IPS-18c (cell line): Measurements from ENCODE around the gene CRTAC1.

Source experiments
- H3K4me3 ChIP-seq: 2 replicates; pipeline ENCODE4 v1.7.0; 2013; ENCODE audit warnings: low read depth, mild to moderate bottlenecking, low read length, moderate library complexity; ENCODE audit not compliant: insufficient read depth
- H3K9me3 ChIP-seq: one replicate; pipeline ENCODE4 v1.6.1; 2013; ENCODE audit warnings: mild to moderate bottlenecking, low read length, moderate library complexity; ENCODE audit not compliant: control insufficient read depth, insufficient read depth

CRTAC1 gene

GRCh38 chr10:98001736-98002135 lies 28.7 kb downstream of the CRTAC1 start:
- peaks cover 2% of the 10 kb centered on the region for H3K9me3 ChIP-seq
- H3K4me3 ChIP-seq: no peak overlapping the region

DNA sequence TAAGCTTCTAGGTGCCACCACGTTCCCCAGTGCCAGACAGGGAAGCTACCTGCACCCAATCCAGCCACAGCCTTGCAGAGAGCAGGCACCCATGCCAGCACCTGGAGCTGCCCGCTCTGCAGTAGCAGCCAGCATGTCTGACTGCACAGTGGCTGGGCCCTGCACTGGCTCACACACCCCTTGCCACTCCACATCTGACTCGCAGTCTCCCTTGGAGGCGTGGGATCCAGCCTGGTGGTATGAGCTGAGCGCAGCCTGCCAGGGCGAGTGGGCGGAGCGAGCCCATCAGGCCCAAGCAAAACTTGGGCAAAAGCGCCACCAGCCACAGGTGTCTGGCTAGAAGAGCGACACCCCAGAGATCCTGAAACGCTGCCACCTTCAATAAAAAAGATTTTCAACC lies 30.1 kb downstream of the CRTAC1 start:
- Histone ChIP-seq H3K4me3 (no peak overlapping the region), H3K9me3 (peaks cover 2% of the 10 kb centered on the region)

DNA sequence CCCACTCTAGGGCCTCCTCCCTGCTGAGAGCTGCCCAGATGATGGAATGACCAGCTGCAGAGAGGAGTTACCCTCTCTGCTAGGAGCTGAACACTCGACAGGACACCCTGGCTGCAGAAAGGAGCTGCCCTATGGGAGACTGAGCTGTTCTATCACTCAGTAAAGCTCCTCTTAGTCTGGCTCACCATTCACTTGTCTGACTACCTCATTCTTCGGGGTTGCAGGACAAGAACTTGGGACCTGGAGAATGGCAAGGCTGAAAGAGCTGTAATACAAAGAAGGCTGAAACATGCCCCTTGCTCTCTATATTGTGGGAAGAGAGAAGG lies 30.5 kb downstream of the CRTAC1 start:
- Histone ChIP-seq H3K9me3 (peaks cover 2% of the 10 kb centered on the region), H3K4me3 (no peak overlapping the region)

DNA sequence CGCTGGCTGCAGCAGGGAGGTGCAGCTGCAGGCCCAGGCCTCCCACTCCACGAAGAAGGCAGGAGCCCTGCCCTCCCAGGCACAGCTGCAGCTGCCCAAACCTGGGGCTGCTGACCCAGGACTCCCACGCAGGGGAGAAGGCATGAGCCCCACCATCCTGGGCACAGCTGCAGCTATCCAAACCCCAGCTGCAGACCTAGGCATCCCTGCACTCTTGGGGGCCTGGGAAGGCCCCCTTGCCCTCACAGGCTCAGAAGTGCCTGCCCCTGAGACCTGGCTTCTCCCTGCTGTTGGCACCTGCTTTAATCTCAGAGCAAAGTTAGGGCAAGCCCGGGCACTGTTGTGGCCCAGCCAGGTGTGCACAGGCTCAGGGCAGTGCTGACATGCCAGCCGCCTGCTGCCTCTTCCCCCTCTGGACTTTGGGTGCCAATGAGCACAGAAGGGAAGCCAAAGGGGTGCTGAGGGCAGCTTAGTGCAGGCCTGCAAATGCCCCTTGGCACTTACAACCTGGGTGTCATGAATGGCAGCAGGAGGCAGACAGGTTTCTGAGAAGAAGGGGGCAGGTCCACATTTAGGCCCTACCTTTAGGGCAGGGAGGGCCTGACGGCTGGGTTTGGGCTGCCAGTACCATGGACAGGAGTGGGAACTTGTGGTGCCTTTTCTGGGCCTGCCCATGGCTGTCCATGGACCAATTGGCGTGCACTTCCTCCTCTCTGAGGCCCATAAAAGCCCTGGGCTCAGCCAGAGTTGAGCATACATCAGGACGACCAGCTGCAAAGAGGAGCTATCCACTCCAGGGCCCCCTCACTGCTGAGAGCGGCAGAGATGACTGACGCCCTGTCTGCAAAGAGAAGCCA lies 31.1 kb downstream of the CRTAC1 start:
- Histone ChIP-seq H3K9me3 (peaks cover 2% of the 10 kb centered on the region), H3K4me3 (no peak overlapping the region; the same call in 1 of the 2 replicates)

GRCh38 chr10:97991871-97992270 lies 38.5 kb downstream of the CRTAC1 start:
- Histone ChIP-seq H3K9me3 (no peaks in the 10 kb centered on the region), H3K4me3 (no peak overlapping the region)

DNA sequence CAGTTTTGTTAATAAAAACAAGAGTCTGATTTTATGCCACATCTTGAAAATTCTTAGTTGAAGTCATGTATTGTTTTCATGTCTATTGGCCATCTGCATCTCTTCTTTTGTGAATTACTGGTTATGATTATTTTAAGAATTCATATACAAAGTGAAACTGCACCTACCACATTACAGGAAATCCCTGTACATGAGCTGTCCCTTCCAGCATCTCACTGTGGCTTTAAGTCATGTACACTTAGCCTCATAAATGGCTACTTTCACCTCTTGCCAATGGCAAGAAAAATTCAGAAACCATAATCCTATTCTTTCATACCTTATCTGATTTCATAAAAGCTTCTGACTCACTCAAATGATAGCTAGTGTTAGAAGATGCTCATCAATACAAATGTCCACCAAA lies 48.6 kb downstream of the CRTAC1 start:
- H3K9me3 ChIP-seq: no peaks in the 10 kb centered on the region
- no peak overlapping the region for H3K4me3 ChIP-seq

DNA sequence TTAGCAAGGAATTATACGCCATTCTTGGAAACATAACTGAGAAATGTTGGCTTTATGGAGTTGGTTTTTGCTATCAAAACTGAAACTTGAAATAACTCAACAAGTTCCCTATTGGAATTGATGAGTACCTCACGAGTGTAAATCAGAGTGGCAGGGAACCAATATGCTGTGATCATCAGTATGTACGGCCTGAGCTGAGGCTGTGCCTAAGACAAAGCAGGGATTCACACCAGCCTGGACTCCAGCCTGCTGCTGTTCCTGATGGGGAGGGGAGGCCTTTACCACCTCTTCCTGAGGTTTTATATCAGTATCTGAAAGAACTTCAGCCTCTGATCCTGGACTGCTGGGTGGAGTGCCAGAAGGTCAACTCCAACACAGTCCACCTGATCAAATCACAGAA lies 52.7 kb downstream of the CRTAC1 start:
- no peaks in the 10 kb centered on the region for H3K9me3 ChIP-seq
- no peak overlapping the region for H3K4me3 ChIP-seq

DNA sequence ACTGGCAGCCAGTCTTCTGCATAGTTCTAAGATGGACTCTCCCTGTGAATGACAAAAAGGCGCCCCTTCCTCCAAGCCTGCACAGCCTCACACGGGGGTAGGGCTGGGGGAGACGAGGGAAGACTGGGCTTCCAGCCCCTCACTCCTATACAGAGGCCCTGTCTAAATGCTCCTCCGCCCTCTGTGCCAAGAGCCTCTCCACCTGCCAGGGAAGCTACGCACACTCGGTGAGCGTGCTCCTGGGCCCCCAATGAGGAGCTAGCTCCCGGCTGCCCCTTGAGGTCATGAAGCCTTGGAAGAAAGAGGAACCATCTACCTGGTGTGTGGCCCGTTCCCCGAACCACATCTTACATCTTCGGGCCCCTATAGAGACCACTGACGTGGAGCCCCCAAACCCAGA lies 54.8 kb downstream of the CRTAC1 start:
- Histone ChIP-seq H3K4me3 (0 out of 2 replicates have a peak overlapping the region, but pooled peaks have one; percentile 36), H3K9me3 (no peaks in the 10 kb centered on the region)

- peak overlapping the region; percentile 36; the same call in 1 of the 2 replicates for H3K4me3 ChIP-seq
- no peaks in the 10 kb centered on the region for H3K9me3 ChIP-seq
Observed at GRCh38 chr10:97974526-97975525, 55.6 kb downstream of the CRTAC1 start.

GRCh38 chr10:97974100-97974499 lies 56.3 kb downstream of the CRTAC1 start:
- Histone ChIP-seq H3K4me3 (peak overlapping the region; percentile 36), H3K9me3 (no peaks in the 10 kb centered on the region)

DNA sequence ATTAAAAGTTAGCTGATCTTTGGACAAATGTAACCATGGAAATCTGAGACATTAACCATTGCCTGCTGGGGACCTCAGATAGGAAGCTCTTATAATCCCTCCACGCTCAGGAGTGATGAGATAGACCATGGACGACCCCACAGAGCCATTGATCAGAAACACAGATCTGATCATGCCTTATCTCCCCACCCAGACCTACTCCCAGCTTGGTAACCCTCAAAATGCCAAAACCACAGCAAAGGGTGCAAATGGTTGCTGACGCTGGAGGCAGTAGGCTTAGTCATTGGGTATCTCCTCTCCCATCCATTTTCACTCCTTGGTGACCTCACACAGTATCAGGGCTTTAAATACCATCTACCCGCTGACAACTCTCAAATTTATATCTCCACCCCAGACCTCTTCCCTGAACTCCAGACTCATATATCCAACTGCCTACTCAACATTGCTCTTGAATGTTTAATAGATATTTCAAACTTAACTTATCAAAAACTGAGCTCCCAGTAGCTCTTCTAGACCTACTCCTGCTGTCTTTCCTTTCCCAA lies 60.8 kb downstream of the CRTAC1 start:
- no peaks in the 10 kb centered on the region for H3K9me3 ChIP-seq
- H3K4me3 ChIP-seq: no peak overlapping the region

GRCh38 chr10:97964748-97965147 lies 65.7 kb downstream of the CRTAC1 start:
- Histone ChIP-seq H3K4me3 (no peak overlapping the region), H3K9me3 (no peaks in the 10 kb centered on the region)

GRCh38 chr10:97961945-97962344 lies 68.5 kb downstream of the CRTAC1 start:
- Histone ChIP-seq H3K9me3 (no peaks in the 10 kb centered on the region), H3K4me3 (no peak overlapping the region)

DNA sequence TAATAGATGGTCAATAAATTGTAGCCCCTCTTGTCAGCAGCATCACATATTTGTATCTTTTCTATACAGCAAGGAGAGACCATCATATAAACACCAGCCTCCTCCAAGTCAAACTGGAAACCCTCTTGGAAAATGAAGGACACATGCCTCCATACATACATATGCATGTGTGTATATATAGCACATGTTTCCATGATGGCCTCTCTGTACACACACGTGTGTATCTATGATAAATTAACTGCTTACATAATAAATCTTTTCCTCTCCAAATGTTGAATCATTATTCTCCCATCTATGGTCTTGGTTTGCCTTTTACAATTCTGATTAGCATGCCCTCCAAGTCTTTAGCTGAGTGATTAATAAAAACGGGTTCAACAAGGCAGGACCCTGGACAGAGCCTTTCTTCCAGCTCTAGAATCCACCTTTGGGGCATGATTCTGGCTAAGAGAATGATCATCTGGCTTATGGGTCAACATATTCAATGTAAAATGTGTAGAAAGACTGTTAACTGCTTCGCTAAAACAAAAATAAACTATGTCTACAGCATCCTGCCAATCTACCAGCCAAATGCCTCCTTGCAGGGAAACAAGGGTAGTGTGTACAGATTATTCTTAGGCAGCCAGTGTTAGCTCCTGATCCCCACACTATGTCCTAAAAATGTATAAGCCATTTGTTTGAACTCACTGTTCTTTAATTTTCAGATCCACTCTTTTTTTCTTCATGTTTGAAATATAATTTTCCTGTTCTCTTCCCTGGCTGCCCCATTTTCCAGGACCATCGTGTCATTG lies 70.0 kb downstream of the CRTAC1 start:
- H3K4me3 ChIP-seq: no peak overlapping the region
- H3K9me3 ChIP-seq: no peaks in the 10 kb centered on the region

GRCh38 chr10:97949462-97949861 lies 81.0 kb downstream of the CRTAC1 start:
- no peak overlapping the region for H3K4me3 ChIP-seq
- H3K9me3 ChIP-seq: peaks cover 3% of the 10 kb centered on the region

- H3K9me3 ChIP-seq: peaks cover 4% of the 10 kb centered on the region
- H3K4me3 ChIP-seq: no peak overlapping the region
Observed at GRCh38 chr10:97948822-97949221, 81.6 kb downstream of the CRTAC1 start.

GRCh38 chr10:97944772-97945171 lies 85.6 kb downstream of the CRTAC1 start:
- Histone ChIP-seq H3K4me3 (no peak overlapping the region), H3K9me3 (peaks cover 4% of the 10 kb centered on the region)
